ENCODE data around the gene CEP97.

The CEP97 gene

GRCh38 chr3:101781166-101781565 lies 56.8 kb downstream of the CEP97 start:
- H3K4me3 ChIP-seq (ENCODE audit: low read depth, low read length): no peak overlapping the region
- TF ChIP-seq CTCF (IDR thresholded peaks at IDR 0.05; ENCODE audit: insufficient read depth, low read depth, low read length, missing control alignments): no peak
- no peak for DNase-seq (ENCODE audit: low read depth)

GRCh38 chr3:101784855-101785613 lies 60.6 kb downstream of the CEP97 start:
- TF ChIP-seq CTCF (IDR thresholded peaks at IDR 0.05; ENCODE audit: insufficient read depth, low read depth, low read length, missing control alignments): no peak
- DNase-seq (ENCODE audit: low read depth): no peak
- H3K4me3 ChIP-seq (ENCODE audit: low read depth, low read length): no peak overlapping the region

- H3K4me3 ChIP-seq (ENCODE audit: low read depth, low read length): no peak overlapping the region
- DNase-seq (ENCODE audit: low read depth): peak; percentile 89
- TF ChIP-seq CTCF (IDR thresholded peaks at IDR 0.05; ENCODE audit: insufficient read depth, low read depth, low read length, missing control alignments): no peak
Observed at GRCh38 chr3:101791778-101792177, 67.4 kb downstream of the CEP97 start.

GRCh38 chr3:101796077-101796680 lies 71.8 kb downstream of the CEP97 start:
- TF ChIP-seq CTCF (IDR thresholded peaks at IDR 0.05; ENCODE audit: insufficient read depth, low read depth, low read length, missing control alignments): no peak
- no peak for DNase-seq (ENCODE audit: low read depth)
- no peak overlapping the region for H3K4me3 ChIP-seq (ENCODE audit: low read depth, low read length)

- TF ChIP-seq CTCF (IDR thresholded peaks at IDR 0.05; ENCODE audit: insufficient read depth, low read depth, low read length, missing control alignments): no peak
- H3K4me3 ChIP-seq (ENCODE audit: low read depth, low read length): no peak overlapping the region
- no peak for DNase-seq (ENCODE audit: low read depth)
Observed at GRCh38 chr3:101801174-101801573, 76.8 kb downstream of the CEP97 start.

- no peak for TF ChIP-seq CTCF (IDR thresholded peaks at IDR 0.05; ENCODE audit: insufficient read depth, low read depth, low read length, missing control alignments)
- no peak overlapping the region for H3K4me3 ChIP-seq (ENCODE audit: low read depth, low read length)
- no peak for DNase-seq (ENCODE audit: low read depth)
Observed at GRCh38 chr3:101802179-101802578, 77.8 kb downstream of the CEP97 start.
